HepG2 (cell line): ENCODE results near the gene UBC. TPM values are rescaled to one million over a fixed set of nuclear protein-coding genes. Genes with fewer than 3 reads are reported as not detected.

Experiments
- ATRX ChIP-seq: sonication (generic); formaldehyde crosslinking; IDR thresholded peaks from 2 replicates; pipeline ENCODE4 v1.4.0; 2020; ENCODE audit warnings: missing genetic modification reagents, borderline replicate concordance
- PHF5A ChIP-seq: IDR thresholded peaks from one replicate; pipeline ENCODE4 v1.6.1; 2018; ENCODE audit warnings: low read depth, missing genetic modification reagents; ENCODE audit not compliant: unreplicated experiment
- RERE ChIP-seq: IDR thresholded peaks from 2 replicates; pipeline ENCODE4 v1.6.1; 2016; ENCODE audit warnings: low read depth, missing genetic modification reagents, missing compliant biosample characterization
- ZNF263 ChIP-seq: sonication (generic); formaldehyde crosslinking; IDR thresholded peaks from 2 replicates; pipeline ENCODE4 v1.4.0; 2020; ENCODE audit warnings: missing genetic modification reagents
- ZNF318 ChIP-seq: sonication (generic); formaldehyde crosslinking; IDR thresholded peaks from 2 replicates; pipeline ENCODE4 v1.4.0; 2020; ENCODE audit warnings: mild to moderate bottlenecking, missing genetic modification reagents
- ZNF33A ChIP-seq: sonication (generic); formaldehyde crosslinking; IDR thresholded peaks from 2 replicates; pipeline ENCODE4 v1.5.1; 2020; ENCODE audit warnings: missing genetic modification reagents, mild to moderate bottlenecking, moderate library complexity, borderline replicate concordance
- ZNF674 ChIP-seq: sonication (generic); formaldehyde crosslinking; IDR thresholded peaks from 2 replicates; pipeline ENCODE4 v1.5.0; 2020; ENCODE audit warnings: low read depth, mild to moderate bottlenecking, missing genetic modification reagents
- ZNF704 ChIP-seq: sonication (generic); formaldehyde crosslinking; IDR thresholded peaks from 2 replicates; pipeline ENCODE4 v1.8.1; 2023; ENCODE audit warnings: mild to moderate bottlenecking, inconsistent platforms, moderate library complexity, missing genetic modification reagents, borderline replicate concordance
- ZNF709 ChIP-seq: sonication (generic); formaldehyde crosslinking; IDR thresholded peaks from 2 replicates; pipeline ENCODE4 v1.5.0; 2020; ENCODE audit warnings: mild to moderate bottlenecking, missing genetic modification reagents
- ZNF775 ChIP-seq: sonication (generic); formaldehyde crosslinking; IDR thresholded peaks from 2 replicates; pipeline ENCODE4 v1.4.0; 2020; ENCODE audit warnings: missing genetic modification reagents, mild to moderate bottlenecking, moderate library complexity, borderline replicate concordance
- ZNF781 ChIP-seq: sonication (generic); formaldehyde crosslinking; IDR thresholded peaks from 2 replicates; pipeline ENCODE4 v1.5.1; 2020; ENCODE audit warnings: borderline replicate concordance, mild to moderate bottlenecking, missing genetic modification reagents; ENCODE audit errors: not compliant biosample characterization
- polyA plus RNA-seq, 8 experiments: library from polyadenylated mRNA; depleted of rRNA in 3 of 8; stranded (reverse) in 7 of 8; unstranded in 1 of 8; fragments of >200 nt; fragmentation: Illumina TruSeq in 4 of 8; extraction: Trizol in 4 of 8; gene quantifications; 2 replicates each; pipeline versions ENCODE4 v1.2.1 to v1.2.3, GENCODE V29; 2011 to 2016; ENCODE audit warnings: low read depth in 4 of 8, missing spikeins in 1 of 8, mixed read lengths in 1 of 8; ENCODE audit not compliant: insufficient read depth in 1 of 8
- total RNA-seq, 5 experiments: library from RNA; depleted of rRNA; stranded (reverse); fragments of >200 nt; fragmentation: Illumina TruSeq; extraction: Trizol; gene quantifications; 2 replicates each; pipeline ENCODE4 v1.2.3, GENCODE V29; 2016; ENCODE audit warnings: low read depth in 1 of 5

The UBC gene
- total and polyA plus RNA-seq, 2 of the 13 experiments (the other 11 are each of a cell fraction or from before 2014, with no cell fraction given) = 805 to 1,432 TPM

GRCh38 chr12:124898200-124898922, 16.1 kb downstream of the UBC start (continued):
- TF ChIP-seq ZNF318 (CRISPR knock-in tag) = no peak
- TF ChIP-seq ZNF775 (CRISPR knock-in tag) = no peak
- TF ChIP-seq ZNF709 (CRISPR knock-in tag) = no peak
- TF ChIP-seq ZNF704 (CRISPR knock-in tag) = no peak
- TF ChIP-seq ATRX (CRISPR knock-in tag) = no peak
- TF ChIP-seq ZNF781 = no peak
- no peak for TF ChIP-seq ZNF674
- peak; percentile 53 for TF ChIP-seq ZNF263 (CRISPR knock-in tag)
- TF ChIP-seq PHF5A = no peak
- TF ChIP-seq RERE (CRISPR knock-in tag) = no peak
- no peak for TF ChIP-seq ZNF33A (CRISPR knock-in tag)
